HS-27A (cell line): ENCODE data around the gene FRMD4A.
"Not testable (repeated sequence)": the region's sequence is repeated elsewhere in the genome, so short reads cannot be mapped to it uniquely, and the experiment has no call there.

Experiments
- DNase-seq: peaks from one replicate; pipeline ENCODE4 v3.0.0-alpha.2; 2012; ENCODE audit warnings: low read depth, missing footprints

FRMD4A gene

DNA sequence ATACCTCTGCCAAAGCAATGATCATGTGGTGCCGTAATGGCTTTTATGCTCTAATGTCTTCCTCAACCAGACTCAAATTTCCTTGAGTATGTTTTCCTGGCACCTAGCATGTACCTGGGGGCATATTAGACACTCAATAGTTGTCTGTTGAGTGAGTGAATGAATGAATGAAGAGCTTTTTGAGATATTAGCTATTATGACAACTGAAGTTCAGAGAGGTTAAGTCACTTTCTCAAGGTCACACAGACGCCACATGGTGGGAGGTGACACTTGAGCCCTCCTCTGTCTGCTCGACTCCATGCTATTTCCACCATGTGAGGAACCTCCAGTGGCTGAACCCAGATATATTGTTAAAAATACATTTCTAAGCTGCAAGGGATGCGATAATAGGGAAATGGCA is 611.9 kb downstream of the FRMD4A start:
- no peak for DNase-seq

DNA sequence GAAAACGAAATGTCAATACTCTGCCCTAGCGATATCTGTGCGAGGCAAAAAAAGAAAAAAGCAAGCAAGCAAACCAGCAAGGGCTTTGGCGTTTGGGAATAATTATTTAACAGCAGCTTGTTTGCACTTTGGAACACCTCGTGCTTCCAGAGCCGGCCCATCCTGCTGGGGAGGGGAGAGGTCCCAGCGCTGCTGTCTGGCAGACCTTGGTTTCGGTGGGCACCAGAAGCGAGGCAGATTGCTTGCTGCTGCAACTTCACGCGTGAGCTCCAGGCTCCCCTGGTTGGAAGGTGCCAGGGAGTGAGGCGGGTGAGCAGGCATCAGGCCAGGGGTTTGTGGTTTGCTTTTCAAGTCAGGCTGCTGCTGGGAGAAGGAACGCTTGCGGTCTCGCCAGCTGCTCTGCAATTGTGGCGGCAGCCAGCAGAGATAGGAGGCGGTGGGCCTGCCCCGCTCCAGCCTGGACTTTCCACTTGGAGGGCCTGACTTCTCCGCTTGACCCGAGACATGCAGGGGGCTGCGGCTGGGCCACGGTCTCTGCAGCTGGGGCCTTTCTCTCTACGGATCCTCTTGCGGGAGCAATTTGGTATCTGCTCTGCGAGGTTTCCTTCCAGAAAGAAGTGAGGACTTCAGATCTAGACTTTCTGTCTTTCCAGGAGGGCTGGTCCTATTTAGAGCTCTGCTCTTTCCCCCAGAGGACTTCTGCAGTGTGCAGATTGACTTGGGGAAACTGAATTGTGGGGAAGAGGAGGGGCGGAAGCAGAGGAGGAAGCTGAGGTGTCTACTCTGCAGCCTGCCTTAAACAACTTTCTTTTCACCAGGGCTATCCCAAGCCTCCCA is 612.6 kb downstream of the FRMD4A start:
- peak; percentile 55 for DNase-seq

DNA sequence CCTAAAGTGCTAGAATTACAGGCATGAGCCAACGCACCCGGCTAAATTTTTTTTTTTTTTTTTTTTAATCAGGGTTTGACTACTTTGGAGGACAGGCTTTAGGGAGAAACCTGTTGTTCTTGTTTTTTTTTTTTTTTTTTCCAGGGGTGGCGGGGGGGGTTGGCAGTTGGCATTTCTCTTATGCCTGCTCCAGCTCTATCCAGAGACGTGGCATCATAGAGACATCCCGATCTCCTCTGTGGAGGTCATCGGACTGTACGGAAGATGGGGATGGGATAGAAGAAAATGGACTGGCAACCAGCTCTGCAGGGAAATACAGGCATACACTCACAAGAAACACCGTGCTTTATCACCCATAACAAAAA is 613.2 kb downstream of the FRMD4A start:
- DNase-seq = no peak

DNA sequence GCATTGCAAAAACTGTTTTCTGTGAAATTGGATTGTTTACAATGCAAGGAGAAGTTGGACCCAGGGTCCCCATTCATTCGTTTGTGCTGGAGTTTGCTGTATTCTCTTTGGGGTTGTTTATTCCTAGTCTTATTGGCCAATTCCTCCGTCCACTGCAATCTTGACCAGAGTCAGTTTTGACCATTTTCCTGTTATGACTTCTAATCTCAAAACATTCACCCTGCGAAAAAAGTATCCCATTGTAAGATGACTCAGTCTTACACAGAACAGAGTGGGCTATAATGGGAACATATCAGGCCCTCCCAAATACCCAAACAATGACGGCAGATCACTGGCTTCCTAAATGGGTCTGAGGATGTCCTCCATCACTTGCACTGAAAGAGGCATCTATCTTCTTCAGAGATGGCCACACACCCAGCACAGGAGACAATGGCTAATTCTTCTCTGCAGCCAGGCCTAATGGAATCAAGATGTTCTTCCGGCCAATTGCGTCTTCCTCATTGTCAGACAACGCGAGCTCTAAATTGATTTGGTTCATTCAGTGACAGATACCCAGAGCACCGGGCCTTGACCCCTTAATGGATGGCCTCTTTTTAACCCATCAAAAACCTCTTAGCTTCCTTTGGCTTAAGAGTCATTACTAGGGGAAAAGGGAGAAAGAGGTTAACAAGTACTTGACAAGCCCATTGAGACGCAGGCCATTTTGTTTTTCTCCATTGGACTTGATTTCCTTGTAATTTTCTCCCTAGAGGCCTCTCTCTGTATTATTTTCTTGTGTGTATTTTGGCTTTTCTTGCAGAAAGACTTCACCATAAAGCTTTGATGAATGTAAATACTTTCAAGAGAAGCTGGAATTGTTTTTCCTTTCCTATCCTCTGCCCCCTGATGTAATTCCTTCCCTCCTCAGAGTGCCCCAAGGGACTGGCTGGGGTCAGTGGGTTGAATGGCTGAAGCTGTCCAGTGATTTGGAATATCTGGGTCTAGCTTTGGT is 614.3 kb downstream of the FRMD4A start:
- no peak for DNase-seq

DNA sequence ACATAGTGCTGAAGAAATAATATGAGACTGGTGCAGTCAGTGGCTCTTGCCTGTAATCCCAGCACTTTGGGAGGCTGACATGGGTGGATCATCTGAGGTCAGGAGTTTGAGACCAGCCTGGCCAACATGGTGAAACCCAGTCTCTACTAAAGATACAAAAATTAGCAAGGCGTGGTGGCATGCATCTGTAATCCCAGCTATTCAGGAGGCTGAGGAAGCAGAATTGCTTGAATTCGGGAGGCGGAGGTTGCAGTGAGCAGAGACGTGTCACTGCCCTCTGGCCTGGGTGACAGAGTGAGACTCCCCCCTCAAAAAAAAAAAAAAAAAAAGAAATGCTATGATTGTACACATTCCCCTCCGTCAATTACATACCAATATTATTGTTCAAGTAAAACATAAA is 615.1 kb downstream of the FRMD4A start:
- not testable (repeated sequence) for DNase-seq

DNA sequence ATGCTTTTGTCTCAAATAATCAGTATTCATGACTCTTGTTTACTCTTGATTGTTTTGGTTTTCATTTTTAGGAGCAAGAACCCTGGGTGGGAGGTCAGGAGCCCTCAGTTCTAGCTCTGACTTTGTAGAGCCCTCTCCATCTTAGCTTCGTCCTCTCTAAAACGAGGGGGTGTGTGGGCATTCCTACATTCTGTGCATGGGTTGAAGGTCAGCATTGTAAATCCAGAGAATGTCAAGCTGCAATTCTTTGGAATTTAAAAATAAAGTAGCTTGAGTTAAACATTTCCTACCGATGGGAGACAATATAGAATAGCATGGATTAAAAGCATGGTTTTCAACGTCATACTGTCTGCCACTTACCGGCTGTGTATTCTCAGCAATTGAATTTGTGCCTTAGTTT is 615.6 kb downstream of the FRMD4A start:
- no peak for DNase-seq

- peak; percentile 72 for DNase-seq
Observed at GRCh38 chr10:13712837-13713581, 617.7 kb downstream of the FRMD4A start.

- DNase-seq = no peak
Observed at GRCh38 chr10:13712476-13712836, 618.3 kb downstream of the FRMD4A start.

DNA sequence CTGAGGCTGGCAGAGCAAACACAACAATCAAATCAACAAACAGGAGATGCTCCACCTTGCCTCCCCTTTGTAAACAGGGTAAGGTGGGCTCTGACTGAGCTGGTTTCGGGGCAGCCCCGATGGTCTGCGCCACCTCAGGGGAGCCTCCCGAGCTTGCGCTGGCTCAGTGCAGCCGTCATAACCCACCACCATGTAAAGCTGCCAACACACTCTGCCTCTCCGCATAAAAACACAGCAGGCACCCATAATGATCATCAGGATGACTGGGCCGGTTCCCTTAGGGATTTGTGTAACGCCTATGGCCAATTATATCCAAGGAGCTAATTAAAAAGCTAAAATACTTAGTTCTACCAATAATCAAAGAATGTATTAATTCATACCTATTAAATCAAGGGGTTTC is 619.4 kb downstream of the FRMD4A start:
- no peak for DNase-seq

GRCh38 chr10:13709931-13710650 is 620.6 kb downstream of the FRMD4A start:
- no peak for DNase-seq

DNA sequence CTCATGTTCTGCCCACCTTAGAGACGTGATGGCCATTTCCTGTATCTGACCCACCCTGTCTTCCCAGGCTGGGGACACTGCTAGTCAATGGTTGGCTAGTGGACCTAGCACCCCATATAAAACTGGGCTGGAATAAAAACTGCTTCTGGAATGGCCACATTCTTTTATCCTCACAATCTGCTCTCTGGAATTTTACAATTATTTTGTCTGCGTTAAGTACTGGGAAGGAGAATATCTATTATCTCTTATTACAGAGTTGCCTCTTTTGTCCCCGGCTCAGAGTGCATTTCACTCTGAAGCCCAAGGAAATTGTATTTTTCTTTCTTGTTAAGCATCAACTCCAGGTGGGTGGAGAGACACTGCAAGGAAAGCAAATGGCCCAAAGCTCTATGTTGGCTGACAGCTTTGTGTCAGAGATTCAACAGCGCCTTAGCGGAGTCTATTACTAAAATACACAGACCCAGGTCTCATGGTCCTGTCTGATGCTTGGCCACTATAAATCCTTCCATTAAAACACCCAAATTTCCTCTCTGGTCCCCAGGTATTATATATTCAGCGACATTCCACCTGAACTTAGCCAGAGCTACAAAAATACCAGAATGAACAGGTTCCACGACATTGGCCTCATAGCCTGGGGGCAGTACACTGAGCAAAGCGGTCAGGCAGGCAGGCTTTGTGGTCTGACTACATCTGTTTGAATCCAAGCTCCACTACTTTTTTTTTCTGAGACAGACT is 622.3 kb downstream of the FRMD4A start:
- DNase-seq = no peak

DNA sequence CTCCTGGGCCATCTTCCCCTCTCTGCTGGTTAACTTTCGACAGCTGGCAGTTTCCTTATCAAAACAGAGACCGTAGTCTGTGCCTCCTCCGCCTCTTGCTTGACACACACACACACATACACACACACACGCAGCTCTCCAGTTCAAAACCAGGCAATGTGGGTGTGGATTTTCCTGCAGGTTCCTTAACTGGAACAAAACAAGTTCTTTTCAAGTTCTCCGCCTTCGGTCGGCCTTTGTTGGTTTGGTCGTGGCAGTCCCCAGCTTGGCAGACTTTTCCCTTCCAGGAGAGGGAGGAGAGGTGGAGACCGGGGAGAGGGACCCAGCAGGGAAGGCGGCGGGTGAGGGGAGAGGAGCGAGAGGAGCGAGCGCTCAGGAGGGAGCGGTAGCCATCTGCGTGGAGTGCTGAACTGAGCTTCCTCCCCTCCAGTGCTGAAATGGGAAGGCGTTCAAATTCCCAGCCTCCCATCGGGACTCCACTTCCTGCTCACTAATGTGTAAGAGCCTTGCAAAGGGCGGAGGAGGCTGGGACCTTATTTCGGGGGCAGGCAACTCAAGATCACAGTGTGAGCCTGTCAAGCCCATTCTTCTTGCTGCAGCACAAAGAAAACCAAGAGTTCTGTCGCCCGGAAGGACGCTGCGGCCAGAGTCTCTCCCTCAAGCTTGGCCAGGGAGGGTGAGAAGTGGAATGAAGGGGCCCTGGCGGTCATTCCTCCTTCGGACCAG is 623.4 kb downstream of the FRMD4A start:
- no peak for DNase-seq

DNA sequence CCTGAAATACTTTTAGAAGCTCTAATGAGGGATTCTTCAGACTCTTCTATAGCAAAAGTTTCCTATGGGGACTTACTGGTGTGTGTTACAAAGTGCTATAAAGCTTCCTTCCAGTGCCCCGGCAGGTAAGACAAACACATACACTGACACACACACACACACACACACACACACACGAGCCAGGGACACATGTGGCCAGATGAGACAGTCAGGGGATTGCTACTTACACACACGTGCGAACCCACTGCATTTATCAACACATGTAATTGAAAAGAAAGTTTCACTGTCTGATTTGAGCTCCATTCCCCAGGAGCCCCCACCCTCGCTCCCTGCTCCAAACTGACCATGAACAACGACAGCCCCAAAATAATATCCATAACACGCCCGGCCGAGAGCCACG is 624.1 kb downstream of the FRMD4A start:
- no peak for DNase-seq

- DNase-seq = no peak
Observed at GRCh38 chr10:13706175-13706574, 624.5 kb downstream of the FRMD4A start.

- DNase-seq = no peak
Observed at GRCh38 chr10:13705526-13706174, 625.1 kb downstream of the FRMD4A start.

GRCh38 chr10:13704964-13705363 is 625.8 kb downstream of the FRMD4A start:
- no peak for DNase-seq

- no peak for DNase-seq
Observed at GRCh38 chr10:13703997-13704536, 626.7 kb downstream of the FRMD4A start.

GRCh38 chr10:13703101-13703818 is 627.5 kb downstream of the FRMD4A start:
- DNase-seq = no peak
